HEK293 (cell line): Measurements from ENCODE around the gene SPNS2.

Experiments
- CTCF ChIA-PET: fragments of 350-600 bp; formaldehyde crosslinking; extraction: SDS; loops from one replicate; lab custom pipeline; 2021; ENCODE audit warnings: antibody characterized with exemption; lab: Yijun Ruan, JAX
- POLR2A ChIA-PET: fragments of 300-600 bp; formaldehyde crosslinking; extraction: SDS; loops from one replicate; lab custom pipeline; 2020; ENCODE audit warnings: antibody characterized with exemption, inconsistent platforms; lab: Yijun Ruan, JAX
- H3K27ac ChIP-seq: fragments of 200-500 bp; sonication (Bioruptor generic); 2 replicates; pipeline ENCODE4 v1.5.1; 2014; ENCODE audit warnings: low read depth, low read length, control low read depth, inconsistent platforms; ENCODE audit errors: extremely low read depth
- H3K36me3 ChIP-seq, 2 experiments: fragments of 200-500 bp in 1 of 2; sonication (Bioruptor generic) in 1 of 2; 1 replicate in 1 of 2; 2 replicates in 1 of 2; pipeline ENCODE4 v1.5.1; 2014 to 2017; ENCODE audit warnings: inconsistent platforms in 2 of 2, low read length in 2 of 2; ENCODE audit not compliant: control insufficient read depth in 2 of 2, insufficient read depth in 1 of 2
- H3K4me1 ChIP-seq: fragments of 200-500 bp; sonication (Bioruptor generic); 2 replicates; pipeline ENCODE4 v1.5.1; 2014; ENCODE audit warnings: mild to moderate bottlenecking, low read length, inconsistent platforms; ENCODE audit not compliant: control insufficient read depth, insufficient read depth
- H3K4me3 ChIP-seq: 2 replicates; pipeline ENCODE4 v1.5.1; 2011; ENCODE audit warnings: low read depth, mild to moderate bottlenecking, control low read depth, low read length, moderate library complexity
- H3K9me3 ChIP-seq: fragments of 200-500 bp; sonication (Bioruptor generic); 2 replicates; pipeline ENCODE4 v1.5.1; 2014; ENCODE audit warnings: low read depth, low read length, inconsistent platforms; ENCODE audit not compliant: control insufficient read depth, insufficient read depth
- AEBP2 ChIP-seq: fragments of 450-650 bp; formaldehyde crosslinking; IDR thresholded peaks from 2 replicates; pipeline ENCODE4 v1.5.1; 2016; ENCODE audit warnings: missing biosample characterization, missing genetic modification characterization, borderline replicate concordance
- BCL11A ChIP-seq: fragments of 450-650 bp; formaldehyde crosslinking; IDR thresholded peaks from 2 replicates; pipeline ENCODE4 v1.5.1; 2016; ENCODE audit warnings: low read depth, missing biosample characterization, missing genetic modification characterization
- PATZ1 ChIP-seq: fragments of 450-650 bp; formaldehyde crosslinking; IDR thresholded peaks from 2 replicates; pipeline ENCODE4 v1.5.1; 2016; ENCODE audit warnings: missing biosample characterization, missing genetic modification characterization
- TSHZ1 ChIP-seq: fragments of 450-650 bp; formaldehyde crosslinking; IDR thresholded peaks from 2 replicates; pipeline ENCODE4 v1.5.1; 2016; ENCODE audit warnings: missing biosample characterization, missing genetic modification characterization, borderline replicate concordance
- ZBTB6 ChIP-seq: fragments of 450-650 bp; formaldehyde crosslinking; IDR thresholded peaks from 2 replicates; pipeline ENCODE4 v1.5.1; 2017; ENCODE audit warnings: missing biosample characterization, missing genetic modification characterization
- ZNF169 ChIP-seq: fragments of 450-650 bp; formaldehyde crosslinking; IDR thresholded peaks from 2 replicates; pipeline ENCODE4 v1.5.1; 2016; ENCODE audit warnings: missing biosample characterization, missing genetic modification characterization
- ZNF280D ChIP-seq: fragments of 450-650 bp; formaldehyde crosslinking; IDR thresholded peaks from 2 replicates; pipeline ENCODE4 v1.5.1; 2016; ENCODE audit warnings: missing biosample characterization, missing genetic modification characterization
- ZNF398 ChIP-seq: fragments of 450-650 bp; formaldehyde crosslinking; IDR thresholded peaks from 2 replicates; pipeline ENCODE4 v1.5.1; 2017; ENCODE audit warnings: missing biosample characterization, missing genetic modification characterization
- ZNF585B ChIP-seq: fragments of 450-650 bp; formaldehyde crosslinking; IDR thresholded peaks from 2 replicates; pipeline ENCODE4 v1.5.1; 2016; ENCODE audit warnings: missing biosample characterization, missing genetic modification characterization
- ZNF600 ChIP-seq: fragments of 450-650 bp; formaldehyde crosslinking; IDR thresholded peaks from 2 replicates; pipeline ENCODE4 v1.5.1; 2016; ENCODE audit warnings: missing biosample characterization, missing genetic modification characterization
- ZNF621 ChIP-seq: fragments of 450-650 bp; formaldehyde crosslinking; IDR thresholded peaks from 2 replicates; pipeline ENCODE4 v1.5.1; 2017; ENCODE audit warnings: missing biosample characterization, missing genetic modification characterization

SPNS2 gene

GRCh38 chr17:4548721-4549531 lies 50.2 kb downstream of the SPNS2 start:
- peaks cover 39 to 95% of the 10 kb centered on the region in 2 experiments for H3K36me3 ChIP-seq
- H3K9me3 ChIP-seq: no peaks in the 10 kb centered on the region
- H3K27ac ChIP-seq: no peak overlapping the region
- no peak for TF ChIP-seq ZNF280D (tag by site-specific recombination)
- no peak for TF ChIP-seq TSHZ1 (tag by site-specific recombination)
- TF ChIP-seq ZNF600: peak; percentile 34; the same call in 1 of the 2 replicates
- TF ChIP-seq ZNF621 (tag by site-specific recombination): no peak
- no peak for TF ChIP-seq ZNF169 (tag by site-specific recombination)
- TF ChIP-seq BCL11A: no peak
- no peak for TF ChIP-seq AEBP2 (tag by site-specific recombination)
- no peak for TF ChIP-seq ZBTB6 (tag by site-specific recombination)
- peak; percentile 48; the same call in 1 of the 2 replicates for TF ChIP-seq ZNF398 (tag by site-specific recombination)
- TF ChIP-seq PATZ1 (tag by site-specific recombination): 0 out of 2 replicates have a peak, but pooled peaks have one; percentile 16
- TF ChIP-seq ZNF585B (tag by site-specific recombination): no peak
- ChIA-PET CTCF (interaction anchor here (0.6 to 3.0 kb wide), 3 partner anchors 16 to 99 kb away, joined by 4 to 13 read pairs (median 4); no protein-coding TSS in a partner anchor), POLR2A (interaction anchor here (0.7 to 1.2 kb wide), 3 partner anchors 9 to 163 kb away, joined by 3 to 6 read pairs (median 4); no protein-coding TSS in a partner anchor)
- H3K4me3 ChIP-seq: no peak overlapping the region
- 0 out of 2 replicates have a peak, but pooled peaks cover 3% of the 10 kb centered on the region for H3K4me1 ChIP-seq
